NCI-H524 treated with DMSO at 0.1 percent for 48 hours (cell line): ENCODE results near the gene BEND6.

ENCODE experiments used
- DNase-seq: peaks from one replicate; lab custom pipeline; 2025; lab: John Stamatoyannopoulos, UW

Gene BEND6

GRCh38 chr6:56954403-56955170, at the start of gene BEND6:
Gene BEND6, plus strand, starts transcription at chr6:56955107. Its CDS starts 26,704 bp downstream, at chr6:56981811.
- DNase-seq = no peak

GRCh38 chr6:56905378-56905777, 49.5 kb upstream of the BEND6 start:
- no peak for DNase-seq

- no peak for DNase-seq
Measured at GRCh38 chr6:56906752-56907151, 48.2 kb upstream of the BEND6 start.

GRCh38 chr6:56909115-56909907, 45.6 kb upstream of the BEND6 start:
- DNase-seq = no peak

GRCh38 chr6:56911847-56912246, 43.1 kb upstream of the BEND6 start:
- no peak for DNase-seq

GRCh38 chr6:56913285-56914074, 41.4 kb upstream of the BEND6 start:
- peak; percentile 87 for DNase-seq

GRCh38 chr6:56914798-56915658, 39.9 kb upstream of the BEND6 start:
- DNase-seq = no peak

- DNase-seq = no peak
Measured at GRCh38 chr6:56915832-56916231, 39.1 kb upstream of the BEND6 start.

GRCh38 chr6:56916849-56917551, 37.9 kb upstream of the BEND6 start:
- no peak for DNase-seq

- DNase-seq = no peak
Measured at GRCh38 chr6:56922645-56923044, 32.3 kb upstream of the BEND6 start.

- no peak for DNase-seq
Measured at GRCh38 chr6:56923565-56923964, 31.3 kb upstream of the BEND6 start.

GRCh38 chr6:56927538-56928453, 27.1 kb upstream of the BEND6 start:
- DNase-seq = no peak

GRCh38 chr6:56930846-56931245, 24.1 kb upstream of the BEND6 start:
- no peak for DNase-seq

GRCh38 chr6:56932910-56933477, 21.9 kb upstream of the BEND6 start:
- DNase-seq = no peak

- no peak for DNase-seq
Measured at GRCh38 chr6:56933650-56934049, 21.3 kb upstream of the BEND6 start.

GRCh38 chr6:56934876-56935275, 20.0 kb upstream of the BEND6 start:
- DNase-seq = no peak

- no peak for DNase-seq
Measured at GRCh38 chr6:56936466-56936865, 18.4 kb upstream of the BEND6 start.

GRCh38 chr6:56938649-56939191, 16.2 kb upstream of the BEND6 start:
- DNase-seq = no peak

- DNase-seq = no peak
Measured at GRCh38 chr6:56940463-56940862, 14.4 kb upstream of the BEND6 start.
